ENCODE measurements around the gene MLLT1.

GRCh38 chr19:6273701-6274601 is 5.8 kb downstream of the MLLT1 start:
- TF ChIP-seq, protein P1, sequence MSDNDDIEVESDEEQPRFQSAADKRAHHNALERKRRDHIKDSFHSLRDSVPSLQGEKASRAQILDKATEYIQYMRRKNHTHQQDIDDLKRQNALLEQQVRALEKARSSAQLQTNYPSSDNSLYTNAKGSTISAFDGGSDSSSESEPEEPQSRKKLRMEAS (IDR thresholded peaks at IDR 0.05; ENCODE audit: low read depth, low read length), result no peak
- TF ChIP-seq POLR2AphosphoS5 (IDR thresholded peaks at IDR 0.05; ENCODE audit: low read length), result no peak
- no peak for TF ChIP-seq CTCF (IDR thresholded peaks at IDR 0.05 in 2 of 3, conservative IDR thresholded peaks at IDR 0.05 in 1 of 3; ENCODE audit: control insufficient read depth in 2 of 3, extremely low read depth in 1 of 3, insufficient read depth in 1 of 3, low read depth in 3 of 3, low read length in 3 of 3)
- TF ChIP-seq EZH2 (IDR thresholded peaks at IDR 0.05; ENCODE audit: borderline replicate concordance, control insufficient read depth, low read depth, low read length), result no peak
- no peak for TF ChIP-seq TCF7 (IDR thresholded peaks at IDR 0.05; ENCODE audit: borderline replicate concordance)
- TF ChIP-seq POLR2A (IDR thresholded peaks at IDR 0.05; ENCODE audit: low read depth, low read length), result no peak
- TF ChIP-seq MYC (IDR thresholded peaks at IDR 0.05; ENCODE audit: insufficient read depth, insufficient read length, insufficient replicate concordance, low read length, severe bottlenecking), result no peak
- TF ChIP-seq, protein P2, sequence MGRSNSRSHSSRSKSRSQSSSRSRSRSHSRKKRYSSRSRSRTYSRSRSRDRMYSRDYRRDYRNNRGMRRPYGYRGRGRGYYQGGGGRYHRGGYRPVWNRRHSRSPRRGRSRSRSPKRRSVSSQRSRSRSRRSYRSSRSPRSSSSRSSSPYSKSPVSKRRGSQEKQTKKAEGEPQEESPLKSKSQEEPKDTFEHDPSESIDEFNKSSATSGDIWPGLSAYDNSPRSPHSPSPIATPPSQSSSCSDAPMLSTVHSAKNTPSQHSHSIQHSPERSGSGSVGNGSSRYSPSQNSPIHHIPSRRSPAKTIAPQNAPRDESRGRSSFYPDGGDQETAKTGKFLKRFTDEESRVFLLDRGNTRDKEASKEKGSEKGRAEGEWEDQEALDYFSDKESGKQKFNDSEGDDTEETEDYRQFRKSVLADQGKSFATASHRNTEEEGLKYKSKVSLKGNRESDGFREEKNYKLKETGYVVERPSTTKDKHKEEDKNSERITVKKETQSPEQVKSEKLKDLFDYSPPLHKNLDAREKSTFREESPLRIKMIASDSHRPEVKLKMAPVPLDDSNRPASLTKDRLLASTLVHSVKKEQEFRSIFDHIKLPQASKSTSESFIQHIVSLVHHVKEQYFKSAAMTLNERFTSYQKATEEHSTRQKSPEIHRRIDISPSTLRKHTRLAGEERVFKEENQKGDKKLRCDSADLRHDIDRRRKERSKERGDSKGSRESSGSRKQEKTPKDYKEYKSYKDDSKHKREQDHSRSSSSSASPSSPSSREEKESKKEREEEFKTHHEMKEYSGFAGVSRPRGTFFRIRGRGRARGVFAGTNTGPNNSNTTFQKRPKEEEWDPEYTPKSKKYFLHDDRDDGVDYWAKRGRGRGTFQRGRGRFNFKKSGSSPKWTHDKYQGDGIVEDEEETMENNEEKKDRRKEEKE (IDR thresholded peaks at IDR 0.05), result no peak
